ENCODE data around the gene AHRR.

AHRR gene

GRCh38 chr5:430214-430925, 108.9 kb downstream of the AHRR start:
- DNase-seq (ENCODE audit: low spot score) = no peak

GRCh38 chr5:431001-431710, 109.6 kb downstream of the AHRR start:
- peak; percentile 35 for DNase-seq (ENCODE audit: low spot score)

- DNase-seq (ENCODE audit: low spot score) = no peak
Measured at GRCh38 chr5:431711-432050, 110.2 kb downstream of the AHRR start.

- no peak for DNase-seq (ENCODE audit: low spot score)
Measured at GRCh38 chr5:432201-432927, 110.8 kb downstream of the AHRR start.

GRCh38 chr5:432928-433791, 111.6 kb downstream of the AHRR start:
- no peak for DNase-seq (ENCODE audit: low spot score)

GRCh38 chr5:433836-434235, 112.3 kb downstream of the AHRR start:
- DNase-seq (ENCODE audit: low spot score) = no peak

- no peak for DNase-seq (ENCODE audit: low spot score)
Measured at GRCh38 chr5:434443-435146, 113.1 kb downstream of the AHRR start.

- no peak for DNase-seq (ENCODE audit: low spot score)
Measured at GRCh38 chr5:435156-435790, 113.8 kb downstream of the AHRR start.

GRCh38 chr5:435961-436640, 114.6 kb downstream of the AHRR start:
- DNase-seq (ENCODE audit: low spot score) = peak; percentile 35

- no peak for DNase-seq (ENCODE audit: low spot score)
Measured at GRCh38 chr5:436641-436975, 115.1 kb downstream of the AHRR start.

GRCh38 chr5:437281-437771, 115.8 kb downstream of the AHRR start:
- DNase-seq (ENCODE audit: low spot score) = no peak

GRCh38 chr5:438481-438981, 117.0 kb downstream of the AHRR start:
- DNase-seq (ENCODE audit: low spot score) = no peak

- DNase-seq (ENCODE audit: low spot score) = no peak
Measured at GRCh38 chr5:439181-439580, 117.7 kb downstream of the AHRR start.

- no peak for DNase-seq (ENCODE audit: low spot score)
Measured at GRCh38 chr5:439636-440035, 118.1 kb downstream of the AHRR start.

- DNase-seq (ENCODE audit: low spot score) = no peak
Measured at GRCh38 chr5:440401-441201, 119.1 kb downstream of the AHRR start.

GRCh38 chr5:441996-442334, 120.5 kb downstream of the AHRR start:
- no peak for DNase-seq (ENCODE audit: low spot score)

GRCh38 chr5:442335-443238, 121.1 kb downstream of the AHRR start, which contains the start of gene EXOC3:
Gene EXOC3 (plus strand): TSS chr5:443176. CDS start chr5:446206, 3,030 bp downstream.
- DNase-seq (ENCODE audit: low spot score) = peak; percentile 79
